Gastroesophageal sphincter (tissue), 4 donors: ENCODE data around the gene TMEM131L. TPM values are rescaled to one million over a fixed set of nuclear protein-coding genes. Genes with fewer than 3 reads are reported as not detected.
A peak's percentile ranks its signal among the peaks of the same experiment; 100 is the strongest.

Source experiments
- ATAC-seq: fragments of 150-250 bp; one replicate; pipeline ENCODE4 v1.9.1; 2016; ENCODE audit warnings: mild to moderate bottlenecking, moderate library complexity
- H3K27ac ChIP-seq, 4 donors: fragments of 200-600 bp; sonication (generic) in 3 of 4; 1 replicate in 3 of 4; 2 replicates in 1 of 4; pipeline ENCODE4 v1.5.1; 2016 to 2019
- H3K27me3 ChIP-seq: fragments of 200-600 bp; sonication (generic); one replicate; pipeline ENCODE4 v1.5.1; 2019
- H3K36me3 ChIP-seq, 2 donors: fragments of 200-600 bp; sonication (generic); one replicate each; pipeline ENCODE4 v1.5.1; 2019; ENCODE audit warnings: control low read depth in 1 of 2
- H3K4me1 ChIP-seq, 3 donors: fragments of 200-600 bp; sonication (generic); 1 replicate in 2 of 3; 2 replicates in 1 of 3; pipeline ENCODE4 v1.5.1; 2016 to 2019; ENCODE audit warnings: control low read depth in 2 of 3
- H3K4me3 ChIP-seq, 2 donors: fragments of 200-600 bp; sonication (generic); one replicate each; pipeline ENCODE4 v1.5.1; 2019; ENCODE audit warnings: mild to moderate bottlenecking in 1 of 2, moderate library complexity in 1 of 2
- H3K9me3 ChIP-seq, 3 donors: fragments of 200-600 bp; sonication (generic); one replicate each; pipeline ENCODE4 v1.5.1; 2017 to 2019; ENCODE audit warnings: control low read depth in 2 of 3
- CTCF ChIP-seq, 4 experiments: fragments of 200-600 bp in 2 of 4; fragments of 450-650 bp in 2 of 4; sonication (generic) in 1 of 4; IDR thresholded peaks; one replicate each; pipeline ENCODE4 v1.5.1; 2017 to 2019; ENCODE audit warnings: antibody characterized with exemption in 4 of 4, mild to moderate bottlenecking in 2 of 4, moderate library complexity in 2 of 4
- EP300 ChIP-seq: sonication (generic); formaldehyde crosslinking; IDR thresholded peaks from one replicate; pipeline ENCODE4 v1.6.1; 2017; ENCODE audit warnings: antibody characterized with exemption, mild to moderate bottlenecking
- POLR2A ChIP-seq, 2 donors: fragments of 450-650 bp; IDR thresholded peaks; one replicate each; pipeline ENCODE4 v1.6.1; 2017; ENCODE audit warnings: antibody characterized with exemption in 2 of 2, mild to moderate bottlenecking in 2 of 2, moderate library complexity in 1 of 2
- POLR2AphosphoS5 ChIP-seq: sonication (generic); formaldehyde crosslinking; IDR thresholded peaks from one replicate; pipeline ENCODE4 v1.6.1; 2017; ENCODE audit warnings: antibody characterized with exemption
- WGBS, 2 donors: methylation state at CpG; one replicate each; pipeline ENCODE4 v1.1.5; 2018; ENCODE audit warnings: low coverage in 1 of 2; 5-methylcytosine and 5-hydroxymethylcytosine counted together
- total RNA-seq, 4 donors: library from RNA; depleted of rRNA; stranded (reverse); fragments of >200 nt; gene quantifications; one replicate each; pipeline ENCODE4 v1.1.0, GENCODE V29; 2016

Gene TMEM131L
- total RNA-seq, 4 donors from 2014 or later, result 14.2 to 24.0 (median 18.4) TPM

DNA sequence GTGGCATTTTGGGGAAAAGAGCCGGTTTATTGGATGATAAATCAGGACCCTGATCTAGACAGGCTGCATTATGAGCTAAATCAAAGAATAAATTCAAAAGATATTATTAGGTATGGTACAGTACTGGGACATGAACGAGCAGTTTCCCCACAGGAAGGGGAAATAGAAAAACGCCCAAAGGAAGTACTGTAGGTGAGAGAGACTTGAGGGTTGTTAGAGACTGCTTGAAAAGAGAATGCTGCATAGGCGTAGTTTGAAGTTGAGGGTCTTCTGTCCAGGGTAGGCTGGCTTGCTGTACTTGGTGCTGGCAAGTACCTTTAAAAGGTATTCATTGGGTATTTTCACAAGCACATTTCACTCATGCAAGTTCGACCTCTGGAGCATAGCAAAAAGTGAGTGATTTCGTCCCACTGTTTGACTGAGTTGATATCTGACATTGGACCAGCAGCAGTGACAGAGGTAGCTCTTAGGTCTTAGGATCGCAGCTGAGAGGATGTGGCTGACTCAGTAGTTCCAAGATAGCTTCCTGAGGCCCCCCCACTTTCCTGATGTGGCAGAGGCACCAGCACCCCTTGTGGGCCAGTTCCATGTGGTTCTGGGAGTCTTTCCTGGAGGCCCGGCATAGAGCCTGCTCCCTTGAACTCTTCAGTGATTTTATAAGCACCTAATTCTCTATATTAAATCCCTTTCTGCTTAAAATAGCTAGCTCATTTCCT lies 64.3 kb downstream of the TMEM131L start:
- 55 to 68% methylated on average over 7 to 8 of the region's 8 CpGs for WGBS, 2 donors
- Histone ChIP-seq H3K9me3 (no peaks in the 10 kb centered on the region), H3K27ac (peak overlapping the region in 3 of 4 donors; percentile 1 to 30 (median 7)), H3K4me1 (peaks cover 10 to 62% (median 19%) of the 10 kb centered on the region in 3 donors), H3K36me3 (no peaks in the 10 kb centered on the region), H3K27me3 (no peaks in the 10 kb centered on the region), H3K4me3 (no peak overlapping the region)
- peak; percentile 21 for ATAC-seq
- no peak for TF ChIP-seq EP300
- TF ChIP-seq POLR2AphosphoS5, result no peak
- no peak for TF ChIP-seq POLR2A (IDR thresholded peaks at IDR 0.05)
- no peak for TF ChIP-seq CTCF (IDR thresholded peaks at IDR 0.05)

GRCh38 chr4:153531000-153531358 lies 64.8 kb downstream of the TMEM131L start:
- H3K36me3 ChIP-seq, result no peaks in the 10 kb centered on the region
- peaks cover 10 to 68% (median 24%) of the 10 kb centered on the region in 3 donors for H3K4me1 ChIP-seq
- whole genome bisulfite sequencing, 2 donors, result 88% methylated on average over 1 of the region's 1 CpG; no CpG with 5 or more reads in 1 of the 2 donors
- TF ChIP-seq CTCF (IDR thresholded peaks at IDR 0.05) (peak in 2 of 4 experiments; percentile 20 to 28), POLR2AphosphoS5 (no peak)
- ATAC-seq, result no peak
- no peaks in the 10 kb centered on the region for H3K9me3 ChIP-seq
- H3K27ac ChIP-seq, result peak overlapping the region in 3 of 4 donors; percentile 7 to 30 (median 15)
- H3K4me3 ChIP-seq, result no peak overlapping the region
- no peaks in the 10 kb centered on the region for H3K27me3 ChIP-seq

GRCh38 chr4:153531976-153532626 lies 65.9 kb downstream of the TMEM131L start:
- Histone ChIP-seq H3K9me3 (no peaks in the 10 kb centered on the region), H3K27me3 (no peaks in the 10 kb centered on the region), H3K27ac (no peak overlapping the region), H3K36me3 (no peaks in the 10 kb centered on the region), H3K4me3 (no peak overlapping the region), H3K4me1 (peaks cover 10 to 73% (median 28%) of the 10 kb centered on the region in 3 donors)
- WGBS, 2 donors, result 17 to 47% methylated on average over 1 to 2 of the region's 2 CpGs
- no peak for ATAC-seq
- TF ChIP-seq POLR2AphosphoS5 (no peak), EP300 (no peak), POLR2A (IDR thresholded peaks at IDR 0.05) (no peak), CTCF (IDR thresholded peaks at IDR 0.05) (no peak)

DNA sequence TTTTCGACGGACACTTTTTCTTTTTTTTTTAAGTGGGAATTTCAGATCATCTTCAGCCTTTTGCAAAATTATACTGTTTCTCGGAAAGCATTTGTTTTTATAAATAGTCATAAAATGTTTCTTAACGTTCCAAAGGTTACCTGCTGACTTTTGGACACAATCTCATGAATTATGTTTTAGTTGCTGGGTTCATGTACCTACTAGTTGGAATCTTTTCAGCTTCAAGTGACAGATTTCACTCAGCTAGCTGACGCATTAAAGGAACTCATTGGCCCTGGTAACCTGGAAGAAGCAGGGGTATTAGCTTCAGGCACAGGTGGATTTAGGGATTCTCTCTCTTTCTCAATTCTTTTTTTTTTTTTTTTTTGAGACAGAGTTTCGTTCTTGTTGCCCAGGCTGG lies 66.5 kb downstream of the TMEM131L start:
- Histone ChIP-seq H3K4me3 (no peak overlapping the region), H3K9me3 (no peaks in the 10 kb centered on the region), H3K36me3 (no peaks in the 10 kb centered on the region), H3K27ac (no peak overlapping the region), H3K4me1 (peaks cover 10 to 78% (median 28%) of the 10 kb centered on the region in 3 donors), H3K27me3 (no peaks in the 10 kb centered on the region)
- no peak for ATAC-seq
- 71 to 82% methylated on average over 4 to 5 of the region's 6 CpGs for WGBS, 2 donors
- TF ChIP-seq EP300, result no peak
- no peak for TF ChIP-seq POLR2AphosphoS5
- TF ChIP-seq POLR2A (IDR thresholded peaks at IDR 0.05), result no peak
- TF ChIP-seq CTCF (IDR thresholded peaks at IDR 0.05), result no peak

DNA sequence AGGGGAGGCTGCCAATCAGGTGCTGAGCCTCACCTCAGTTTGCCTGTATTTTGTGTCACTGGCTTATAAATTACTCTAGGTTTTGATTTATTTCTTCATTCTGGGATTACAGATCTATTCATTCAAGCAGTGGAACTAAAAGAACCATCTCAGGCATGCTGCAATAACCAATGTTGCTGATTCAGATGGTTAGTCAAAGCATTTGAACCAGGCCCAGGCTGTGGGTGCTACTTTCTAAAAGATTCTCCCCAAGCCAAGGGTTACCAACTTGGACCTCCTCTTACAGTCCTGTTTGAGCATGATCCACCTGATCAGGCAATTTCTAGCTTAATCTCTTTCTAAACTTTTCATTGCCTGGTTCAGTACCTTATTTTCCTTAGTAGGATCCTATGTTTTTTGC lies 67.2 kb downstream of the TMEM131L start:
- H3K4me1 ChIP-seq, result peaks cover 10 to 86% (median 34%) of the 10 kb centered on the region in 3 donors
- no peak for ATAC-seq
- H3K9me3 ChIP-seq, result no peaks in the 10 kb centered on the region
- H3K36me3 ChIP-seq, result no peaks in the 10 kb centered on the region
- no peak for TF ChIP-seq EP300
- TF ChIP-seq POLR2A (IDR thresholded peaks at IDR 0.05), result no peak
- no peak for TF ChIP-seq POLR2AphosphoS5
- TF ChIP-seq CTCF (IDR thresholded peaks at IDR 0.05), result no peak
- H3K4me3 ChIP-seq, result no peak overlapping the region
- H3K27ac ChIP-seq, result no peak overlapping the region
- H3K27me3 ChIP-seq, result no peaks in the 10 kb centered on the region
